ENCODE measurements around the gene PTGER4. TPM values are rescaled to one million over a fixed set of nuclear protein-coding genes. Genes with fewer than 3 reads are reported as not detected.
A peak's percentile ranks its signal among the peaks of the same experiment; 100 is the strongest.
"Not testable (repeated sequence)": the region's sequence is repeated elsewhere in the genome, so short reads cannot be mapped to it uniquely, and the experiment has no call there.

PTGER4 gene
- polyA plus RNA-seq, 1 donor = 5.3 TPM

- no peak for DNase-seq
These were observed 10.6 kb downstream of the PTGER4 start for GRCh38 chr5:40690267-40690666.

- DNase-seq = no peak
These were observed 12.2 kb downstream of the PTGER4 start for GRCh38 chr5:40691894-40692293.

GRCh38 chr5:40694433-40694832, 14.7 kb downstream of the PTGER4 start:
- DNase-seq = no peak

- DNase-seq = no peak
These were observed 20.5 kb downstream of the PTGER4 start for GRCh38 chr5:40700116-40700782.

- not testable (repeated sequence) for DNase-seq
These were observed 22.3 kb downstream of the PTGER4 start for GRCh38 chr5:40702027-40702426.

GRCh38 chr5:40705484-40705883, 25.8 kb downstream of the PTGER4 start:
- DNase-seq = not testable (repeated sequence)

GRCh38 chr5:40710575-40710974, 30.9 kb downstream of the PTGER4 start:
- not testable (repeated sequence) for DNase-seq

- no peak for DNase-seq
These were observed 34.3 kb downstream of the PTGER4 start for GRCh38 chr5:40714001-40714400.

- DNase-seq = no peak
These were observed 36.3 kb downstream of the PTGER4 start for GRCh38 chr5:40716000-40716399.

- DNase-seq = no peak
These were observed 36.9 kb downstream of the PTGER4 start for GRCh38 chr5:40716590-40716989.

- no peak for DNase-seq
These were observed 37.6 kb downstream of the PTGER4 start for GRCh38 chr5:40717281-40717680.

- DNase-seq = no peak
These were observed 40.4 kb downstream of the PTGER4 start for GRCh38 chr5:40720069-40720468.

GRCh38 chr5:40722497-40722911, 42.8 kb downstream of the PTGER4 start:
- DNase-seq = not testable (repeated sequence)

- DNase-seq = no peak
These were observed 53.7 kb downstream of the PTGER4 start for GRCh38 chr5:40733434-40733833.

GRCh38 chr5:40733879-40734563, 54.3 kb downstream of the PTGER4 start:
- no peak for DNase-seq

- DNase-seq = no peak
These were observed 55.3 kb downstream of the PTGER4 start for GRCh38 chr5:40734986-40735385.

GRCh38 chr5:40735609-40736008, 55.9 kb downstream of the PTGER4 start:
- DNase-seq = no peak

GRCh38 chr5:40736103-40736875, 56.6 kb downstream of the PTGER4 start:
- peak; percentile 36 for DNase-seq

GRCh38 chr5:40738502-40738901, 58.8 kb downstream of the PTGER4 start:
- DNase-seq = no peak
